Esophagus muscularis mucosa (tissue), 4 donors: ENCODE measurements around the gene VPS41. TPM values are rescaled to one million over a fixed set of nuclear protein-coding genes. Genes with fewer than 3 reads are reported as not detected.

Source experiments
- DNase-seq: peaks from one replicate; pipeline ENCODE4 v3.0.0-alpha.2; 2017; ENCODE audit errors: extremely low spot score
- H3K27ac ChIP-seq, 4 donors: fragments of 200-600 bp; sonication (generic); replicated peaks in 1 of 4; 1 replicate in 3 of 4; 2 replicates in 1 of 4; pipeline ENCODE4 v1.5.1; 2016 to 2019; ENCODE audit warnings: mild to moderate bottlenecking in 1 of 4
- H3K27me3 ChIP-seq, 4 donors: fragments of 200-600 bp; sonication (generic); one replicate each; pipeline versions ENCODE4 v1.5.1 to v1.6.0; 2016 to 2019
- H3K36me3 ChIP-seq, 4 donors: fragments of 200-600 bp; sonication (generic); one replicate each; pipeline ENCODE4 v1.5.1; 2016 to 2019
- H3K4me1 ChIP-seq, 4 donors: fragments of 200-600 bp; sonication (generic); one replicate each; pipeline ENCODE4 v1.5.1; 2016 to 2019
- H3K4me3 ChIP-seq, 4 donors: fragments of 200-600 bp; sonication (generic); 1 replicate in 2 of 4; 2 replicates in 2 of 4; pipeline ENCODE4 v1.5.1; 2016 to 2019; ENCODE audit warnings: mild to moderate bottlenecking in 4 of 4, moderate library complexity in 1 of 4
- H3K9me3 ChIP-seq, 4 donors: fragments of 200-600 bp; sonication (generic); 1 replicate in 3 of 4; 2 replicates in 1 of 4; pipeline ENCODE4 v1.5.1; 2016 to 2019
- EP300 ChIP-seq: sonication (generic); formaldehyde crosslinking; IDR thresholded peaks from one replicate; pipeline ENCODE4 v1.6.1; 2017; ENCODE audit warnings: antibody characterized with exemption
- POLR2A ChIP-seq: fragments of 450-650 bp; IDR thresholded peaks from one replicate; pipeline ENCODE4 v1.6.1; 2017; ENCODE audit warnings: antibody characterized with exemption, moderate library complexity, mild to moderate bottlenecking, low read depth
- POLR2AphosphoS5 ChIP-seq, 2 donors: sonication (generic); formaldehyde crosslinking; IDR thresholded peaks; one replicate each; pipeline ENCODE4 v1.6.1; 2017; ENCODE audit warnings: antibody characterized with exemption in 2 of 2
- WGBS: methylation state at CpG from one replicate; pipeline ENCODE4 v1.1.5; 2018; 5-methylcytosine and 5-hydroxymethylcytosine counted together
- intact Hi-C: fragments of 100-400 bp; cut with DNase I; formaldehyde crosslinking; loops from one replicate; pipeline ENCODE4 v1.15.1; 2023
- total RNA-seq, 4 donors: library from RNA; depleted of rRNA; stranded (reverse); fragments of >200 nt; gene quantifications; one replicate each; pipeline versions ENCODE4 v1.1.0 to v1.2.1, GENCODE V29; 2016
- TF ChIP-seq, protein P1 (sequence below), 3 experiments: fragments of 200-600 bp in 2 of 3; fragments of 450-650 bp in 1 of 3; sonication (generic) in 2 of 3; IDR thresholded peaks; one replicate each; pipeline ENCODE4 v1.5.1; 2017 to 2019; ENCODE audit warnings: antibody characterized with exemption in 3 of 3, mild to moderate bottlenecking in 2 of 3, moderate library complexity in 1 of 3

VPS41 gene
- total RNA-seq, 4 donors from 2014 or later: 32.0 to 50.3 (median 32.9) TPM

DNA sequence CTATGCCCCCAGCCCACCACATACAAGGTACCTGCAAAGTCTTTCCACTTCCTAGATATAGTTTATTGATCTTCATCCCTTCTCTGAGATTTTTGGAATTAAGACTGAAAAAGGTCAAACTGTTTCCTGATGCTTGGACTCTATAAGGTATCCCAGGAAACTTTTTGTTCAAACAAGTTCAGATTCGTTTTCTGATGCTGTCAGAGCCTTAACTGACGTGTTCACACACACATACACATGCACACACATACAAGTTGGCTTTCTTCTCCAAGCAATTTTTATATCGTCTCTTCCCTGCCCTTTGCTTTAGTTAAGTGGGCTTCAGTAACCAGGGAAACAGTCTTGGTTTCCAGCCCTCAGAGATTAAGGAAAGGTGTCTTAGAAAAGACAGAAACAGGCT lies 11.7 kb upstream of the VPS41 start:
- no peak for DNase-seq
- 83% methylated on average over 3 of the region's 3 CpGs for WGBS
- H3K27ac ChIP-seq: no peak overlapping the region
- H3K4me3 ChIP-seq: no peak overlapping the region
- H3K36me3 ChIP-seq: no peaks in the 10 kb centered on the region
- no peaks in the 10 kb centered on the region for H3K4me1 ChIP-seq
- no peaks in the 10 kb centered on the region for H3K9me3 ChIP-seq
- TF ChIP-seq EP300 (no peak), POLR2A (no peak), POLR2AphosphoS5 (IDR thresholded peaks at IDR 0.05) (no peak)
- TF ChIP-seq, protein P1, sequence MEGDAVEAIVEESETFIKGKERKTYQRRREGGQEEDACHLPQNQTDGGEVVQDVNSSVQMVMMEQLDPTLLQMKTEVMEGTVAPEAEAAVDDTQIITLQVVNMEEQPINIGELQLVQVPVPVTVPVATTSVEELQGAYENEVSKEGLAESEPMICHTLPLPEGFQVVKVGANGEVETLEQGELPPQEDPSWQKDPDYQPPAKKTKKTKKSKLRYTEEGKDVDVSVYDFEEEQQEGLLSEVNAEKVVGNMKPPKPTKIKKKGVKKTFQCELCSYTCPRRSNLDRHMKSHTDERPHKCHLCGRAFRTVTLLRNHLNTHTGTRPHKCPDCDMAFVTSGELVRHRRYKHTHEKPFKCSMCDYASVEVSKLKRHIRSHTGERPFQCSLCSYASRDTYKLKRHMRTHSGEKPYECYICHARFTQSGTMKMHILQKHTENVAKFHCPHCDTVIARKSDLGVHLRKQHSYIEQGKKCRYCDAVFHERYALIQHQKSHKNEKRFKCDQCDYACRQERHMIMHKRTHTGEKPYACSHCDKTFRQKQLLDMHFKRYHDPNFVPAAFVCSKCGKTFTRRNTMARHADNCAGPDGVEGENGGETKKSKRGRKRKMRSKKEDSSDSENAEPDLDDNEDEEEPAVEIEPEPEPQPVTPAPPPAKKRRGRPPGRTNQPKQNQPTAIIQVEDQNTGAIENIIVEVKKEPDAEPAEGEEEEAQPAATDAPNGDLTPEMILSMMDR (IDR thresholded peaks at IDR 0.05): no peak
- intact Hi-C loops: no loop called here
- H3K27me3 ChIP-seq: peaks cover 0 to 5% (median 0%) of the 10 kb centered on the region in 4 donors

DNA sequence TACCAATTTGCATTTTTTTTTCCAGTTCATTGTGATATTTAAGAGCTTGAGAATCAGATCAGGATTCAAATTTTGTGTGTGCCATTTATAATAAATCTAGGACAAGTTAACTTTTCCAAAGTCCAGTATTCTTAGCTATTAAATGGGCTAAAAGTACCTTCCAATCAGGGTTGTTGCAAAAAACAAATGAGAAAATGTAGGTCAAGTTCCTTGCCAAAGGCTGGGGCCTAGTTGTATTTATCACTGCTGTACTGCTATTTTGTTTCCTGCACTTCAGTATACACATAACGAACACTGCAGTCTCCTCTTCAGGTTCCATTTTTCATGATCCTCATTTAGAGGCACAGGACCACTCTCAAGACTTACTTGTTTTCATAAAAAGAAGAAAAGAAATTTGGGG lies 7.4 kb upstream of the VPS41 start:
- intact Hi-C loops: no loop called here
- Histone ChIP-seq H3K9me3 (no peaks in the 10 kb centered on the region), H3K4me1 (no peaks in the 10 kb centered on the region), H3K27me3 (peaks cover 0 to 5% (median 0%) of the 10 kb centered on the region in 4 donors), H3K27ac (no peak overlapping the region), H3K36me3 (no peaks in the 10 kb centered on the region), H3K4me3 (no peak overlapping the region)
- 90% methylated on average over 1 of the region's 1 CpG for WGBS
- TF ChIP-seq, protein P1 (IDR thresholded peaks at IDR 0.05): no peak
- TF ChIP-seq POLR2A: no peak
- no peak for TF ChIP-seq EP300
- no peak for TF ChIP-seq POLR2AphosphoS5 (IDR thresholded peaks at IDR 0.05)
- DNase-seq: no peak

DNA sequence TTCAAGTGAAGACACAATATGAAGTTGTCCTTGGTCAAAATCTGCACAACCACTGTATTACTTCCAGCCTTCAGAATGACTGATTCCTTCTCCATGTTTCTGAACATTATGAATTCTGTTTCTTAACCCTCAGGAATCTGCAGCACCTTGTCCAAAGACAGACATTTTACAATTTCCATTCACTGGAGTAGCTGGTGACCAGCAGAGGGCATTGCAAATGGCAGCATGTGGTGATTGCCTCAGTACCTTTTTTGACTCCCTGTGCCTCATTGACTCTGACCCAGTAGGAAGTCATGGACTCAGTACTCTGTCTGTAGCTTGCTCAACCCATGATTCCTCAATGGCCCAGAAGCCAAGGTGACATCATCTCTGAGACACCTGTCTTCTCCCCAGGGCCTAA lies 879 bp upstream of the VPS41 start:
- TF ChIP-seq POLR2AphosphoS5 (IDR thresholded peaks at IDR 0.05): no peak
- TF ChIP-seq EP300: no peak
- TF ChIP-seq, protein P1 (IDR thresholded peaks at IDR 0.05): no peak
- TF ChIP-seq POLR2A: no peak
- H3K4me3 ChIP-seq: no peak overlapping the region
- peaks cover 7 to 9% (median 9%) of the 10 kb centered on the region in 4 donors for H3K4me1 ChIP-seq
- H3K9me3 ChIP-seq: no peaks in the 10 kb centered on the region
- no peak for DNase-seq
- H3K27me3 ChIP-seq: no peaks in the 10 kb centered on the region
- no peaks in the 10 kb centered on the region for H3K36me3 ChIP-seq
- intact Hi-C loops: no loop called here
- no peak overlapping the region for H3K27ac ChIP-seq

DNA sequence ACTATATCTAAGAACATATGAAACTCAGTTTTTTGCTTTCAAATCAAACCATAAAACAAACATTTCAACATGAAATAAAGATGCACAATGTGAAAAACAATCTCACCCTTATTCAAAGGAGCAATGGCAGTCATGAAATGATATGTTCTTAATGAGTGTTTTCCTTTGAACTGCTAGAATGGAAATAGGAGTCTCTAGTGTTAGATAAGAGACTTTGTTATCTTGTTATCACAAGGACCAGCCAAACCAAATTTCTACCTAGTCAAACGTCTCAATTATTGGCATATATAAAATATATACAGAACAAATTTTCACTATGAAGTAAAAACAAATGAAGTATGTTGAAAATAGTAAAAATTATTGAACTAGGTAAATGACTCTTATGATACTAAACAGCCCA lies 1.2 kb downstream of the VPS41 start:
- WGBS: 35% methylated on average over 1 of the region's 1 CpG
- no peak for DNase-seq
- H3K27me3 ChIP-seq: no peaks in the 10 kb centered on the region
- TF ChIP-seq, protein P1 (IDR thresholded peaks at IDR 0.05): no peak
- no peak for TF ChIP-seq POLR2AphosphoS5 (IDR thresholded peaks at IDR 0.05)
- no peak for TF ChIP-seq EP300
- TF ChIP-seq POLR2A: no peak
- no peaks in the 10 kb centered on the region for H3K9me3 ChIP-seq
- H3K27ac ChIP-seq: no peak overlapping the region
- peak overlapping the region in 1 of 4 donors; percentile 99 for H3K4me3 ChIP-seq
- no peaks in the 10 kb centered on the region for H3K36me3 ChIP-seq
- H3K4me1 ChIP-seq: peaks cover 7 to 9% (median 9%) of the 10 kb centered on the region in 4 donors
- intact Hi-C loops: no loop called here

DNA sequence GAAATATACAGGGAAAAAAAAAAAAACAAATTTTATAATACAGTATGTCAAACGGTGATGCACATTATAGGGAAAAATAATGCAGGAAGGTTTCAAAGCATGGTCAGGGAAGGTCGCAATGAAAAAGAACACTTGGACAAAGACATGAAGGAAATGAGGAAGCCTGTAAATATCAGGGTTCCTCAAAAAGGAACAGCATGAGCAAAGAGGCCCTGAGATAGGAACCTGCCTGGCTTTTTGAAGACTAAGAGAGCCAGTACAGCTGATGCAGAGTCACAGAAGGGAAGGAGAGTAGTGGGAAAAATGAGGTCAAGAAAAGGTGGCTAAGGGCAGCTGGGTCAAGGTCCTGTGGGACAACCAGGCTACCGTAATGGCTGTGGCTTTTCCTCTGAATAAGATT lies 1.9 kb downstream of the VPS41 start:
- no peak for TF ChIP-seq POLR2A
- TF ChIP-seq, protein P1 (IDR thresholded peaks at IDR 0.05): no peak
- TF ChIP-seq EP300: no peak
- TF ChIP-seq POLR2AphosphoS5 (IDR thresholded peaks at IDR 0.05): no peak
- Histone ChIP-seq H3K9me3 (no peaks in the 10 kb centered on the region), H3K4me3 (no peak overlapping the region), H3K27me3 (no peaks in the 10 kb centered on the region), H3K27ac (no peak overlapping the region), H3K4me1 (peaks cover 7 to 9% (median 9%) of the 10 kb centered on the region in 4 donors), H3K36me3 (no peaks in the 10 kb centered on the region)
- 84% methylated on average over 3 of the region's 3 CpGs for WGBS
- DNase-seq: no peak
- intact Hi-C loops: no loop called here
